Neural cell (in vitro differentiated cells): ENCODE data around the gene CHST8. TPM values are rescaled to one million over a fixed set of nuclear protein-coding genes. Genes with fewer than 3 reads are reported as not detected.

ENCODE experiments used
- H2AFZ ChIP-seq: fragments of 200-600, 300-800 bp; sonication (generic), shearing (Covaris generic); 2 replicates; pipeline ENCODE4 v1.6.0; 2014; ENCODE audit warnings: low read depth, mild to moderate bottlenecking, antibody characterized with exemption, low read length, moderate library complexity
- H3F3A ChIP-seq: fragments of 200-600 bp; shearing (Covaris generic); 2 replicates; pipeline ENCODE4 v1.6.1; 2016; ENCODE audit warnings: mild to moderate bottlenecking, moderate library complexity, mixed read lengths, antibody characterized with exemption, low read length; ENCODE audit not compliant: insufficient read depth, poor library complexity, severe bottlenecking
- H3K27ac ChIP-seq: fragments of 200-600, 300-800 bp; sonication (generic), shearing (Covaris generic); 2 replicates; pipeline ENCODE4 v1.5.1; 2014; ENCODE audit warnings: mild to moderate bottlenecking, low read length, moderate library complexity
- H3K27me3 ChIP-seq: fragments of 300-800, 200-600 bp; sonication (generic), shearing (Covaris generic); 2 replicates; pipeline ENCODE4 v1.6.0; 2014; ENCODE audit warnings: mild to moderate bottlenecking, low read depth, low read length, moderate library complexity; ENCODE audit not compliant: insufficient read depth
- H3K36me3 ChIP-seq: fragments of 300-800, 200-600 bp; sonication (generic), shearing (Covaris generic); 2 replicates; pipeline ENCODE4 v1.5.1; 2014; ENCODE audit warnings: mild to moderate bottlenecking, antibody characterized with exemption, low read length, moderate library complexity; ENCODE audit not compliant: insufficient read depth
- H3K4me2 ChIP-seq: fragments of 300-800, 200-600 bp; sonication (generic), shearing (Covaris generic); 2 replicates; pipeline ENCODE4 v1.6.0; 2014; ENCODE audit warnings: mild to moderate bottlenecking, low read length
- H3K4me3 ChIP-seq: fragments of 300-800, 200-600 bp; sonication (generic), shearing (Covaris generic); 2 replicates; pipeline ENCODE4 v1.5.1; 2014; ENCODE audit warnings: mild to moderate bottlenecking, low read length, moderate library complexity
- H3K79me2 ChIP-seq: fragments of 200-600 bp; shearing (Covaris generic); replicated peaks from 2 replicates; pipeline ENCODE4 v1.6.0; 2014; ENCODE audit warnings: mild to moderate bottlenecking, low read length, moderate library complexity; ENCODE audit not compliant: insufficient read depth
- H3K9ac ChIP-seq: fragments of 300-800, 200-600 bp; sonication (generic), shearing (Covaris generic); 2 replicates; pipeline ENCODE4 v1.6.1; 2016; ENCODE audit warnings: mild to moderate bottlenecking, low read length, mixed read lengths
- H3K9me2 ChIP-seq: fragments of 200-600 bp; shearing (Covaris generic); 2 replicates; pipeline ENCODE4 v1.6.1; 2016; ENCODE audit warnings: mild to moderate bottlenecking, low read length, mixed read lengths; ENCODE audit not compliant: insufficient read depth
- H3K9me3 ChIP-seq: fragments of 200-600, 300-800 bp; sonication (generic), shearing (Covaris generic); 2 replicates; pipeline ENCODE4 v1.6.1; 2016; ENCODE audit warnings: mild to moderate bottlenecking, mixed run types, low read length, moderate library complexity, mixed read lengths
- H4K20me1 ChIP-seq: fragments of 200-600 bp; shearing (Covaris generic); 2 replicates; pipeline ENCODE4 v1.6.1; 2016; ENCODE audit warnings: mild to moderate bottlenecking, mixed run types; ENCODE audit not compliant: insufficient read depth
- CTCF ChIP-seq: fragments of 450-650 bp; IDR thresholded peaks from 2 replicates; pipeline ENCODE4 v1.5.1; 2014; ENCODE audit warnings: antibody characterized with exemption, mild to moderate bottlenecking, moderate library complexity; ENCODE audit not compliant: poor library complexity, severe bottlenecking
- EP300 ChIP-seq: fragments of 450-650 bp; conservative IDR thresholded peaks from 2 replicates; pipeline ENCODE4 v1.6.1; 2014; ENCODE audit warnings: antibody characterized with exemption, mild to moderate bottlenecking, moderate library complexity; ENCODE audit not compliant: poor library complexity, severe bottlenecking
- EZH2 ChIP-seq: fragments of 200-600, 300-800 bp; shearing (Covaris generic), sonication (generic); IDR thresholded peaks from 2 replicates; pipeline ENCODE4 v1.6.1; 2014; ENCODE audit warnings: antibody characterized with exemption, low read length, borderline replicate concordance, mild to moderate bottlenecking; ENCODE audit not compliant: insufficient read depth, poor library complexity, severe bottlenecking
- MXI1 ChIP-seq: fragments of 450-650 bp; conservative IDR thresholded peaks from 2 replicates; pipeline ENCODE4 v1.6.1; 2014; ENCODE audit warnings: antibody characterized with exemption, mild to moderate bottlenecking; ENCODE audit not compliant: poor library complexity, severe bottlenecking
- POLR2AphosphoS5 ChIP-seq: IDR thresholded peaks from 2 replicates; pipeline ENCODE4 v1.6.1; 2012
- RAD21 ChIP-seq: fragments of 450-650 bp; conservative IDR thresholded peaks from 2 replicates; pipeline ENCODE4 v1.6.1; 2014; ENCODE audit warnings: antibody characterized with exemption, mild to moderate bottlenecking, moderate library complexity
- REST ChIP-seq: IDR thresholded peaks from 2 replicates; pipeline ENCODE4 v1.6.1; 2012; ENCODE audit warnings: borderline replicate concordance
- SMC3 ChIP-seq: fragments of 450-650 bp; conservative IDR thresholded peaks from 2 replicates; pipeline ENCODE4 v1.6.1; 2014; ENCODE audit warnings: antibody characterized with exemption, mild to moderate bottlenecking, moderate library complexity; ENCODE audit not compliant: poor library complexity
- TAF1 ChIP-seq: IDR thresholded peaks from 2 replicates; pipeline ENCODE4 v1.6.1; 2012; ENCODE audit warnings: low read depth
- polyA plus RNA-seq: library from polyadenylated mRNA; depleted of rRNA; stranded (reverse); fragments of >200 nt; gene quantifications from 2 replicates; pipeline ENCODE4 v1.2.3, GENCODE V29; 2014

CHST8 gene
- polyA plus RNA-seq, 1 donor from 2014 or later, result 7.1 TPM

GRCh38 chr19:33750587-33751435 is 129.1 kb downstream of the CHST8 start:
- Histone ChIP-seq H3K36me3 (no peaks in the 10 kb centered on the region), H3K9ac (no peak overlapping the region), H3K9me2 (no peaks in the 10 kb centered on the region), H3K27me3 (no peaks in the 10 kb centered on the region), H3K4me3 (no peak overlapping the region), H2AFZ (no peak overlapping the region), H4K20me1 (no peaks in the 10 kb centered on the region), H3F3A (no peaks in the 10 kb centered on the region), H3K9me3 (no peaks in the 10 kb centered on the region), H3K27ac (no peak overlapping the region), H3K4me2 (no peak overlapping the region), H3K79me2 (no peaks in the 10 kb centered on the region)
- TF ChIP-seq EZH2, result no peak
- TF ChIP-seq SMC3, result no peak
- TF ChIP-seq MXI1, result no peak
- no peak for TF ChIP-seq EP300
- no peak for TF ChIP-seq CTCF
- no peak for TF ChIP-seq POLR2AphosphoS5
- TF ChIP-seq TAF1, result no peak
- no peak for TF ChIP-seq RAD21
- TF ChIP-seq REST, result no peak

GRCh38 chr19:33751436-33751770 is 129.7 kb downstream of the CHST8 start:
- no peak overlapping the region for H3K9ac ChIP-seq
- H3K9me3 ChIP-seq, result no peaks in the 10 kb centered on the region
- H3K4me3 ChIP-seq, result no peak overlapping the region
- no peaks in the 10 kb centered on the region for H3K27me3 ChIP-seq
- H3K27ac ChIP-seq, result no peak overlapping the region
- no peaks in the 10 kb centered on the region for H4K20me1 ChIP-seq
- H3F3A ChIP-seq, result no peaks in the 10 kb centered on the region
- H3K36me3 ChIP-seq, result no peaks in the 10 kb centered on the region
- no peak overlapping the region for H2AFZ ChIP-seq
- no peaks in the 10 kb centered on the region for H3K79me2 ChIP-seq
- no peak for TF ChIP-seq TAF1
- TF ChIP-seq EP300, result no peak
- TF ChIP-seq POLR2AphosphoS5, result no peak
- no peak for TF ChIP-seq RAD21
- TF ChIP-seq REST, result no peak
- no peak for TF ChIP-seq EZH2
- no peak for TF ChIP-seq MXI1
- no peak for TF ChIP-seq SMC3
- no peak for TF ChIP-seq CTCF
- no peaks in the 10 kb centered on the region for H3K9me2 ChIP-seq
- H3K4me2 ChIP-seq, result no peak overlapping the region
